Endothelial cell (in vitro differentiated cells): ENCODE measurements around the gene GIN1. TPM values are rescaled to one million over a fixed set of nuclear protein-coding genes. Genes with fewer than 3 reads are reported as not detected.

ENCODE experiments used
- DNase-seq: peaks from one replicate; pipeline ENCODE4 v3.0.0; 2021; ENCODE audit warnings: low spot score
- H3K27ac Mint-ChIP-seq: one replicate; pipeline ENCODE4 v1.8.0; 2021; ENCODE audit warnings: mixed read lengths, inconsistent platforms; ENCODE audit not compliant: unreplicated experiment
- H3K27me3 Mint-ChIP-seq: one replicate; pipeline ENCODE4 v1.8.0; 2021; ENCODE audit warnings: mild to moderate bottlenecking, moderate library complexity, mixed read lengths, inconsistent platforms; ENCODE audit not compliant: unreplicated experiment
- H3K36me3 Mint-ChIP-seq: one replicate; pipeline ENCODE4 v1.8.0; 2021; ENCODE audit warnings: mild to moderate bottlenecking, low read depth, mixed read lengths, inconsistent platforms; ENCODE audit not compliant: unreplicated experiment
- H3K4me1 Mint-ChIP-seq: one replicate; pipeline ENCODE4 v1.8.0; 2021; ENCODE audit warnings: mild to moderate bottlenecking, mixed read lengths, inconsistent platforms; ENCODE audit not compliant: unreplicated experiment
- H3K4me3 Mint-ChIP-seq: one replicate; pipeline ENCODE4 v1.8.0; 2021; ENCODE audit warnings: mild to moderate bottlenecking, mixed read lengths, inconsistent platforms; ENCODE audit not compliant: unreplicated experiment
- H3K9me3 Mint-ChIP-seq: one replicate; pipeline ENCODE4 v1.8.0; 2021; ENCODE audit warnings: mixed read lengths, inconsistent platforms; ENCODE audit not compliant: unreplicated experiment
- CTCF ChIP-seq: fragments of 200-600 bp; sonication (generic); IDR thresholded peaks from one replicate; pipeline ENCODE4 v1.5.0; 2021; ENCODE audit warnings: antibody characterized with exemption; ENCODE audit not compliant: unreplicated experiment
- total RNA-seq: library from RNA; stranded (reverse); fragmentation: NEBNext Ultra II Directional; extraction: Animal tissue kit (Norgen Biotek cat#: 25700); gene quantifications from one replicate; pipeline ENCODE4 v1.2.1, GENCODE V29; 2021; ENCODE audit not compliant: unreplicated experiment

GIN1 gene
- total RNA-seq, 1 donor from 2014 or later, result 3.7 TPM

GRCh38 chr5:103092676-103093075 is 27.3 kb downstream of the GIN1 start:
- Mint-ChIP-seq H3K36me3 (no peaks in the 10 kb centered on the region), H3K4me1 (no peaks in the 10 kb centered on the region), H3K4me3 (no peak overlapping the region), H3K9me3 (no peaks in the 10 kb centered on the region), H3K27me3 (no peaks in the 10 kb centered on the region), H3K27ac (no peak overlapping the region)
- no peak for DNase-seq
- no peak for TF ChIP-seq CTCF

- Mint-ChIP-seq H3K4me1 (no peaks in the 10 kb centered on the region), H3K36me3 (peaks cover 8% of the 10 kb centered on the region), H3K4me3 (no peak overlapping the region), H3K27me3 (no peaks in the 10 kb centered on the region), H3K9me3 (no peaks in the 10 kb centered on the region), H3K27ac (no peak overlapping the region)
- no peak for DNase-seq
- TF ChIP-seq CTCF, result no peak
Observed at GRCh38 chr5:103090791-103091190, 29.1 kb downstream of the GIN1 start.

- Mint-ChIP-seq H3K9me3 (no peaks in the 10 kb centered on the region), H3K36me3 (peaks cover 17% of the 10 kb centered on the region), H3K27me3 (no peaks in the 10 kb centered on the region), H3K4me1 (no peaks in the 10 kb centered on the region), H3K4me3 (no peak overlapping the region), H3K27ac (no peak overlapping the region)
- DNase-seq, result no peak
- TF ChIP-seq CTCF, result no peak
Observed at GRCh38 chr5:103089272-103089671, 30.7 kb downstream of the GIN1 start.

GRCh38 chr5:103086547-103086946 is 33.4 kb downstream of the GIN1 start:
- Mint-ChIP-seq H3K4me1 (no peaks in the 10 kb centered on the region), H3K27ac (no peak overlapping the region), H3K9me3 (peaks cover 5% of the 10 kb centered on the region), H3K36me3 (peaks cover 24% of the 10 kb centered on the region), H3K4me3 (no peak overlapping the region), H3K27me3 (no peaks in the 10 kb centered on the region)
- TF ChIP-seq CTCF, result no peak
- no peak for DNase-seq

GRCh38 chr5:103079796-103080195 is 40.1 kb downstream of the GIN1 start:
- H3K4me3 Mint-ChIP-seq, result no peak overlapping the region
- TF ChIP-seq CTCF, result no peak
- H3K27me3 Mint-ChIP-seq, result peaks cover 1% of the 10 kb centered on the region
- no peak for DNase-seq
- H3K36me3 Mint-ChIP-seq, result peaks cover 23% of the 10 kb centered on the region
- no peaks in the 10 kb centered on the region for H3K4me1 Mint-ChIP-seq
- H3K27ac Mint-ChIP-seq, result no peak overlapping the region
- H3K9me3 Mint-ChIP-seq, result peaks cover 32% of the 10 kb centered on the region
